ENCODE data around the gene SIGLEC6. TPM values are rescaled to one million over a fixed set of nuclear protein-coding genes. Genes with fewer than 3 reads are reported as not detected.

The SIGLEC6 gene
- total RNA-seq, 1 donor from 2014 or later = 1.6 TPM

DNA sequence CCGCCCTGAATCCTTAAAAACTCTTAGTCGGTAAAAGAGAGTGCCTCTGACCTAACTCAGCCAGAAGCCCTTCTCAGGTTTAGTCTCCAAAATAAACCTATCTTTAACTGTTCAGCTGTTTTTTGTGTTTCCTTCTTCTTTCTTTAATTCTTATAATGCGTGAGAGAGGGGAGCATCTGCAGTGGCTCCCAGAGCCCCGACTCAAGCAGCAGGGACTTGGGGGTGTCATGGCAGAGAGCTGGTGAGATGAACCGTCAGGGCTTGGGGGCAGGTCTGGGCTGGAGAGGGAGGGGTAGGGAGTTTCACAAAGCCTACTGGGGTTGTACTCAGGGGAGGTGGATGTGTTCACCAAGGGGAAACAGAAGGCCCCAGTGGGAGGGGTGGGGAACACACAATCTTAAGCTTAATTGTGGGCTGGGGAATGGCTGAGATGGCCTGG, 16.8 kb upstream of the SIGLEC6 start:
- DNase-seq = no peak

- no peak for DNase-seq
These were observed 16.1 kb upstream of the SIGLEC6 start for GRCh38 chr19:51547397-51548212.

DNA sequence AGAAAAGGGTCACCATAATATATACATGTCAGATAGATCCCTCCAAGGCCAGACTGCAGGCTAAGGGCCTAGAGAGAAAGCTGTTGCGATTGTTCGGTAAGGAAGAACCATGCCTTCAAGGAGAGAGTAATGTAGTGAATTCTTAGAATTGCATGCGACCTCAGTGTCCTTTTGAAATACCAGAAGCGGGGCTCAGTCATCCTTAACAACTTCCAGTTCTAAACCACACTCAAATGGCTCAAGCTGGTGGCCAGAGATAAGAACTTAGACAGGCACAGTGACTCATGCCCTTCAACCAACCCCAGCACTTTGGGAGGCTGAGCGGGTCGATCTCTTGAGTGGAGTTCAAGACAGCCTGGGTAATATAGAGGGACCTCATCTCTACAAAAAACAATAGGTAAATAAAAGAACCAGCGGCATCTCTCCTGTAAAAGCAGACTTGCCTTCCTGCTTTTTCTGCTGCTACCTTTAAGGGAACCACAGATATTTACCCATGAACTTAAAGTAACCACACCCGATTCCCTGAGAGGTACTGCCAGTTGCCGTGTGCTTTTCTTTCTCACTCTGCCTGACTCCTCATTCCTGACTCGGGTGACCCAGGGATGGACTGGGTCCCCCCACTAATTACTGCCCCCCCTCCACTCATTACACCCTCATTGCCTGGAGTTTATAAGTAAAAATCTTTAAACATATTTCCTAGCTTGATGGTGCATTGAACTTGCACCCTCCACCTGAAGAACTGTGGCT, 15.4 kb upstream of the SIGLEC6 start:
- DNase-seq = no peak

GRCh38 chr19:51546107-51546649, 14.7 kb upstream of the SIGLEC6 start:
- DNase-seq = no peak

DNA sequence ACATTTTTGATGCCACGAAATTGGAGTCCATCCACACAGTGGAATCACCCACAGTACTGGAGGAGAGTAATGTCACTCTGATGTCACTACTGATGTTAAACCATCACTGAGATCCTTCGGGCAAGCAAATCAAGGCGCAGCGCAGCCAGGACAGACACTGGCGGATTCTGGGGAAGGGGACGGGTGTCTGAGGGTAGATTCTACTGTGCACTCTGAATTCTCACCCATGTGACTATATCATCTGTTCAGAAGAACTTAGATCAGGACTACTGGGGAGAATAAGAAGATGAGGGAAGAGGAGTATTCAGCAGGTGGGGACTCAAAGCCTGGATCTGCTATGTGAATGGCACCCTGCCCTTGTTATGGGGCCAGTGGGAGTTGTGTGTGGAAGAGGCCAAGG, 12.6 kb upstream of the SIGLEC6 start:
- DNase-seq = no peak

- DNase-seq = no peak
These were observed 11.2 kb upstream of the SIGLEC6 start for GRCh38 chr19:51542699-51543098.

DNA sequence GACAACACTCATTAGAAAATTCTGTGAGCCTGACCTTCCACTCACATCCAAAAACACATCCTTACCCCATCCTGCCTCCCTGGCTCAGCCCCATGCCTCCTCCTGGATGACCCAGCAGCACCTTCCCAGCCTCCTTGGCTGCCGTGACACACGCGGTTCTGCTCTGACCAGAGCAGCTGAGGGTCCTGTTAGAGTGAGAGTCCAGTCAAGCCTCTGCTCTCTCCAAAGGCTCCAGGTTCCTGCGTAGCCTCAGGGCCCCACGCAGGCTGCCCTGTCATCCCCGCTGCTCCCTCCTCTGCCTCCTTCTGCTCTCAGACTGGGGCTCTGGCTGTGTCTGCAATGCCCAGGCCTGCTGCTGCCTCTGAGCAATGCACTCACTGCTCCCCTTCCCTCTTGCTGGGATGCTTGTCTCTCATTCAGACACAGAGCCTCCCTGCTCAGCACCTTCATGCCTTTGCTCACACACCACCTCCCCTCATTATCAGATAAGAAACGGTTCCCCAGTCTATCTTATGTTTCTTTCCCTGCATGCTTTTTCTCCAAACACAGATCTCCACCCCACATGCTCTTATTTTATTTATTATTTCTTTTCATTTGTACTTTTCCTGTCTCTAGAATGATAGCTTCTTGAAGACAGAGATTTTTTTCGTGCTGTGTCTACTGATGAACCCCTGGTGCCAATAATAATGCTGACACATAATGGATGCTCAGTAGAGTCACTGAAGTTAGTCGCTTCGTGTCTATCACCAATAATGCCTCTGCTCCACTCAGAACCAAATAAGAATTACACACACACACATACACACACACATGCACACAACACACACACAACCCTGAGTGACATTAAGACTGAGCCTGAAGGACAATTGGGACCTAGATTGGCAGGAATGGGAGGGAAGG, 10.2 kb upstream of the SIGLEC6 start:
- DNase-seq = no peak

GRCh38 chr19:51539821-51540366, 8.4 kb upstream of the SIGLEC6 start:
- no peak for DNase-seq

- DNase-seq = no peak
These were observed 4.1 kb upstream of the SIGLEC6 start for GRCh38 chr19:51535535-51535934.

- DNase-seq = no peak
These were observed 854 bp downstream of the SIGLEC6 start for GRCh38 chr19:51530616-51531015.

DNA sequence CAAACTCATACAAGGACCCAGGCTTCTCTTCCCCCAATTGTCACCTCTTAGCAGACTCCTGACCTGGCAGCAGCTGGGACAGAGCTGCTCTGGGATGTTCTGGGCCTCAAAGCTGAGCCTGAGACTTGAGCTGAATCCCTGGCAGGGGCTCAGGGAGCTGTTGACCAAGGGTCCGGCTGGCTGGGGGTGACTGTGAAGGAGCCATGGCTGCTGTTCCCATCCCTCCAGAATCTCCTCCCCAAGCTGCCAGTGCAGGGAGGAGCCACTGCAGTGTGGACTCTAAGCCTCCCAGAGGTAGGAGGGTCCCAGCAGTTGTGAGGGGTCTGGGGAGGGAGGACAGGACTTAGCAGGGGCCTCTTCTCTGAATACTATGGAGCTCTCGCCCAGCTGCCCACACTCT, 2.2 kb downstream of the SIGLEC6 start:
- no peak for DNase-seq

GRCh38 chr19:51525651-51526050, 5.8 kb downstream of the SIGLEC6 start:
- DNase-seq = no peak

GRCh38 chr19:51524666-51525264, 6.7 kb downstream of the SIGLEC6 start:
- DNase-seq = no peak

DNA sequence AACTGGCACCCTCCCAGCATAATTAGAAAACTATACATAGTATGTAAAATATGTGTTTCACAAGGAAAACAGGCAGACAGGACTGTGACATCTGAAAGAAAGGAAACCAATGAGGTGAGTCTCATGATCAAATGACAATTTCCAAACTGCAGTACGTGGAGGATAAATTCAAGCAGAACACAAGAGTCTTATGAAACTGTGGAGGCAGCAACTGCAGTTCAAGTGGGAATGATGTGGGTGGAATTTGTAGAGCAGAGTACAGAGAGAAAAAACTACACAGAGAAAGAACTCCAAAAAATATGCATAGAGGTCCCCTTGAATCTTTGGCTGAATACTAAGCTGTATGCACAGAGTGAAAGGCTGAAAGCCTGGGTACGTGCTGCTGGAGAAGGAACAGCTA, 9.7 kb downstream of the SIGLEC6 start:
- no peak for DNase-seq

- no peak for DNase-seq
These were observed 10.1 kb downstream of the SIGLEC6 start for GRCh38 chr19:51521357-51521756.

DNA sequence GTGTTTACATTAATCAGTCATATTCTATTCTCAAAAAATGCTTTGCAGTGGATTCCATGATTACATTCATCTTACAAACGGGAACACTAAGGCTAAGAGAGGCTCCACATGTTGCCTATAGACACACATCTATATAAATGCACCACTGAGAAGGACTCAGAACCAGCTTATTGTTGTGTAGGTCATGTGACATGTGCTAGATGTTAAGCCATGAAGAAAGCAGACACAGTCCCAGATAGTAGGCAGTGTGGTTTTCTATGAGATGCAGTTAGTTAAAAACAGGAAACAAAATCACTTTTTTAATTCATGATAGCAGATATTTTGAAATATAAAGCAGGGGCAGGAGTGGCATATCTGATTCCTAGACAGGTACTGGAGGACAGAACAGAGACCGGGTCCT, 10.7 kb downstream of the SIGLEC6 start:
- no peak for DNase-seq

DNA sequence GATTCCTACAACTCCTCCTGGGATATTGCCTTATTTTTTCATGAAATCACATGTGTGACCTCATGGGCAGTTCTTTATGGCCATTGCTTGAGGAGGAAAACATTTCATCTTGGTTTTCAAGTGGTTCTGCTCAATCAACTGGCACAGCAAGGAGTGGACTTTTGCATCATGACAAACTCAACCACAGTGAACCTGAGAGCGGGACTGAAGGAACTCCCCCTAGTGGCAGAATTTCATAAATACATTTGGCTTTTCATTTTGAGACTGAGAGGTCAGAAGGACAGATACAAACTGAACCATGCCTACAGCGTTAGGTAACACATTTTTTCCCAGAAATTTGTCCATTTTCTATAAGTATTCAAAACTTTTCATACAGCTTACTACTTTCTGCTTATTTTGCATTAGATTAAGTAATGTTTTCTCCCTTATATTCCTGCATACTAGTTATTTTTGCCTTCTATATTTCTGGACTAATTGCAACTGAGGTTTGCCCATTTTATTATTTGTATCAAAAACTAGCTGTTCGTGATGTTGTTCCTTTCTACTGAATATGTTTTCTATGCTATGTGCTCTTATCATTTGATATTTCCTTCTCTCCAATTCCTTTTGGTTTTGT, 16.5 kb downstream of the SIGLEC6 start:
- DNase-seq = no peak

DNA sequence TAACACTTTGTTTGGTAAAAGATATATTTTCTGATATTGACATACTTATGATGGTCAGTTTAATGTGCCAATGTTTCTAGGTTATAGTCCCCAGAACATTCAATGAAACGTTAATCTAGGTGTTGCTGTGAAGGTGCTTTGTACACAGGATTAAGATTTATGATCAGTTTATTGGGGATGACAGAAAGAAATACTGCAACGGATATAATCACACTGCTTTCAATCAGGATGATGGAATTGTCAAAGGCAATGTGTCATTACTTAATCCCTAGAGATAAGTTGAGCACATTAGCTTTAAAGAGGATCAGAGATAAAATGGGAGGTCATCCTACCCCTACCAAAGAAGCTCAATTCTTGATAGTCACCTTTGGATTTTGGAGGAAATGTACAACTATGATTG, 17.5 kb downstream of the SIGLEC6 start:
- no peak for DNase-seq

DNA sequence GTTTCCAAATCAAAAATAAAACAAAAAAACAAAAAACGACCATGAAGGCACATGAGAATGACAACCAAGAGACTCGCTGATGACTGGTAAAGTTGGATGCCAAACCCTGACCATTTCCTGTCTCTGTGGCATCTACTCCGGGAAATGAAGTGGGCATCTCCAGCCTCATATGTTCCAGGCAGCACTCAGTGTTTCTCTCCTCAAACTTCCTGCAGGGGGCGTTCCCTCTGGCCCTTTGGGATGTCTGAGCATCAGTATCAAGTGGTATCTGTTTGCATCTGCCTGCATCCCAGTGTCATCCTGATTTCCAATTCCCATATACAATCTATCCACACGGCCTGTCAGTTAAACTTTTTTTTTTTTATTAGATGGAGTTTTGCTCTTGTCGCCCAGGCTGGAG, 20.1 kb downstream of the SIGLEC6 start:
- DNase-seq = no peak

- DNase-seq = no peak
These were observed 21.4 kb downstream of the SIGLEC6 start for GRCh38 chr19:51509823-51510660.

All from skin of body (tissue), 2 donors.